ENCODE data around the gene ATP2C2. TPM values are rescaled to one million over a fixed set of nuclear protein-coding genes. Genes with fewer than 3 reads are reported as not detected.

Gene ATP2C2
- total and polyA plus RNA-seq, 2 of the 8 experiments (the other 6 are each of a cell fraction or from before 2014, with no cell fraction given): 1.2 to 2.8 TPM

GRCh38 chr16:84326545-84326944 is 41.8 kb upstream of the ATP2C2 start:
- H3K79me1 ChIP-seq (ENCODE audit: low read depth, low read length): no peaks in the 10 kb centered on the region
- peaks cover 13% of the 10 kb centered on the region; the same call in 1 of the 2 replicates for H3K23me2 ChIP-seq (ENCODE audit: low read depth, low read length)
- no peak overlapping the region for H3K23ac ChIP-seq (ENCODE audit: insufficient read length)
- no peaks in the 10 kb centered on the region for H3K9me3 ChIP-seq (ENCODE audit: insufficient read depth in 2 of 2, low read depth in 1 of 2, low read length in 1 of 2)
- H2BK5ac ChIP-seq (ENCODE audit: low read depth, low read length): no peak overlapping the region
- peaks cover 0 to 4% of the 10 kb centered on the region in 2 experiments for H4K20me1 ChIP-seq (replicated peaks in 1 of 2; ENCODE audit: control insufficient read depth in 1 of 2, insufficient read depth in 2 of 2, low read length in 2 of 2)
- H3K79me2 ChIP-seq (ENCODE audit: control insufficient read depth in 1 of 2, insufficient read depth in 2 of 2, low read length in 2 of 2): no peaks in the 10 kb centered on the region
- H2AK5ac ChIP-seq (ENCODE audit: low read depth, low read length): no peak overlapping the region
- no peaks in the 10 kb centered on the region for H3K27me3 ChIP-seq (replicated peaks in 1 of 4; ENCODE audit: control insufficient read depth in 3 of 4, extremely low read depth in 1 of 4, insufficient read depth in 3 of 4, low read length in 3 of 4)
- H3K4me2 ChIP-seq (ENCODE audit: insufficient read depth in 1 of 2, low read depth in 2 of 2, low read length in 2 of 2): no peak overlapping the region
- ChIA-PET POLR2A (ENCODE audit: partially characterized antibody) (interaction anchor here (1.3 kb wide), 1 partner anchor 84 kb away, joined by 3 read pairs; no protein-coding TSS in a partner anchor), CTCF (ENCODE audit: partially characterized antibody) (interaction anchor here (0.7 to 1.3 kb wide), 8 partner anchors 17 to 90 kb away, joined by 3 to 4 read pairs (median 3); no protein-coding TSS in a partner anchor)
- no peak overlapping the region for H3K9ac ChIP-seq (replicated peaks in 1 of 4; ENCODE audit: extremely low read depth in 1 of 4, low read depth in 3 of 4, low read length in 3 of 4)
- no peak for TF ChIP-seq TAF7 (optimal IDR thresholded peaks at IDR 0.05; ENCODE audit: borderline replicate concordance, low read depth, low read length)
- no peak for TF ChIP-seq CREB1 (IDR thresholded peaks at IDR 0.05)
- TF ChIP-seq POU5F1 (IDR thresholded peaks at IDR 0.05; ENCODE audit: low read depth, low read length): no peak
- no peak for TF ChIP-seq SIRT6 (IDR thresholded peaks at IDR 0.05; ENCODE audit: low read length)
- TF ChIP-seq SUZ12 (IDR thresholded peaks at IDR 0.05; ENCODE audit: low read length): no peak
- TF ChIP-seq, protein P1, sequence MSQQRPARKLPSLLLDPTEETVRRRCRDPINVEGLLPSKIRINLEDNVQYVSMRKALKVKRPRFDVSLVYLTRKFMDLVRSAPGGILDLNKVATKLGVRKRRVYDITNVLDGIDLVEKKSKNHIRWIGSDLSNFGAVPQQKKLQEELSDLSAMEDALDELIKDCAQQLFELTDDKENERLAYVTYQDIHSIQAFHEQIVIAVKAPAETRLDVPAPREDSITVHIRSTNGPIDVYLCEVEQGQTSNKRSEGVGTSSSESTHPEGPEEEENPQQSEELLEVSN (IDR thresholded peaks at IDR 0.05): no peak
- no peak for TF ChIP-seq JUND (IDR thresholded peaks at IDR 0.05; ENCODE audit: low read length)
- TF ChIP-seq SP1 (IDR thresholded peaks at IDR 0.05; ENCODE audit: low read depth, low read length): no peak
- no peak for TF ChIP-seq ASH2L (IDR thresholded peaks at IDR 0.05; ENCODE audit: low read length)
- no peak for TF ChIP-seq CBX8 (IDR thresholded peaks at IDR 0.05; ENCODE audit: borderline replicate concordance, low read depth, low read length)
- no peak for TF ChIP-seq SIX5 (IDR thresholded peaks at IDR 0.05; ENCODE audit: low read depth, low read length)
- no peak for TF ChIP-seq GTF2F1 (IDR thresholded peaks at IDR 0.05; ENCODE audit: borderline replicate concordance, low read depth, low read length)
- DNase-seq (ENCODE audit: low read depth in 1 of 2, low spot score in 2 of 2): no peak
- H3K4me3 ChIP-seq (ENCODE audit: extremely low read depth in 1 of 4, insufficient read depth in 2 of 4, low read depth in 3 of 4, low read length in 4 of 4): no peak overlapping the region
- no peaks in the 10 kb centered on the region for H3K4me1 ChIP-seq (replicated peaks in 1 of 4; ENCODE audit: control insufficient read depth in 3 of 4, insufficient read depth in 4 of 4, low read length in 3 of 4)
- no peak overlapping the region for H3K14ac ChIP-seq (ENCODE audit: insufficient read length)
- H3K56ac ChIP-seq (replicated peaks; ENCODE audit: insufficient read length, low read depth, low read length): no peak overlapping the region
- H2BK15ac ChIP-seq (ENCODE audit: low read length): no peak overlapping the region
- H2AFZ ChIP-seq (ENCODE audit: low read length): no peak overlapping the region
- H2BK20ac ChIP-seq (ENCODE audit: low read length): no peak overlapping the region
- no peak overlapping the region for H2BK120ac ChIP-seq (replicated peaks; ENCODE audit: low read depth, low read length)
- H4K8ac ChIP-seq (ENCODE audit: extremely low read depth, insufficient read depth, low read length): no peak overlapping the region
- no peak overlapping the region for H4K5ac ChIP-seq (ENCODE audit: insufficient read length, low read depth, low read length)
- H3K27ac ChIP-seq (ENCODE audit: low read depth, low read length): no peak overlapping the region
- H2BK12ac ChIP-seq (ENCODE audit: low read depth, low read length): no peak overlapping the region
- H3K36me3 ChIP-seq (ENCODE audit: control insufficient read depth in 2 of 4, insufficient read depth in 4 of 4, low read length in 3 of 4): no peaks in the 10 kb centered on the region
- no peak for FAIRE-seq
- no peak overlapping the region for H3K18ac ChIP-seq (ENCODE audit: extremely low read depth, low read length)
- WGBS, 2 experiments (ENCODE audit: extremely low coverage in 1 of 2, insufficient coverage in 1 of 2, insufficient read length in 1 of 2, insufficient replicate concordance in 2 of 2, low coverage in 1 of 2, low lambda C conversion rate in 2 of 2, missing lambda C conversion rate in 1 of 2): 93% methylated on average over 2 of the region's 2 CpGs; no CpG with 5 or more reads in 1 of the 2 experiments
- H4K91ac ChIP-seq (replicated peaks; ENCODE audit: insufficient read length, low read length): no peak overlapping the region
- H3K4ac ChIP-seq (replicated peaks; ENCODE audit: insufficient read length, low read depth, low read length): no peak overlapping the region

Measured in H1 (cell line).